Caco-2 (cell line): Measurements from ENCODE around the gene ZNF414. TPM values are rescaled to one million over a fixed set of nuclear protein-coding genes. Genes with fewer than 3 reads are reported as not detected.

Source experiments
- BruUV-seq: library from RNA; stranded (reverse); fragments of 400-500 nt; replicated peaks from 2 replicates; lab custom pipeline; 2021; lab: Mats Ljungman, UMichigan
- CTCF ChIA-PET: fragments of 300-600 bp; sonication (Branson Sonifier 250); formaldehyde crosslinking; loops from one replicate; lab custom pipeline; 2022; ENCODE audit warnings: antibody characterized with exemption; lab: Charles Lee
- POLR2A ChIA-PET: fragments of 300-600 bp; sonication (Branson Sonifier 250); formaldehyde crosslinking; loops from one replicate; lab custom pipeline; 2022; ENCODE audit warnings: antibody characterized with exemption; lab: Charles Lee
- DNase-seq, 2 experiments: peaks; one replicate each; pipeline versions ENCODE4 v3.0.0 to v3.0.0-alpha.2; 2020 to 2022
- H3K27me3 ChIP-seq: replicated peaks from 2 replicates; pipeline ENCODE4 v1.6.0; 2011; ENCODE audit warnings: low read length; ENCODE audit not compliant: control insufficient read depth, insufficient read depth
- H3K36me3 ChIP-seq: 2 replicates; pipeline ENCODE4 v1.5.1; 2011; ENCODE audit warnings: low read length; ENCODE audit not compliant: control insufficient read depth, insufficient read depth
- H3K4me1 ChIP-seq: fragments of 250-450 bp; sonication (Bioruptor Pico); 2 replicates; pipeline ENCODE4 v1.5.1; 2020; ENCODE audit warnings: mild to moderate bottlenecking
- H3K4me3 ChIP-seq: 2 replicates; pipeline ENCODE4 v1.5.1; 2011; ENCODE audit warnings: low read depth, mild to moderate bottlenecking, control low read depth, low read length
- H3K9me3 ChIP-seq: fragments of 250-450 bp; sonication (Bioruptor Pico); 2 replicates; pipeline ENCODE4 v1.5.1; 2020; ENCODE audit warnings: mild to moderate bottlenecking, moderate library complexity
- H3K27ac Mint-ChIP-seq: one replicate; pipeline ENCODE4 v1.8.0; 2022; ENCODE audit warnings: mixed read lengths; ENCODE audit not compliant: unreplicated experiment
- H3K27me3 Mint-ChIP-seq: one replicate; pipeline ENCODE4 v1.8.0; 2022; ENCODE audit warnings: mixed read lengths; ENCODE audit not compliant: insufficient read depth, unreplicated experiment
- H3K36me3 Mint-ChIP-seq: one replicate; pipeline ENCODE4 v1.8.0; 2022; ENCODE audit warnings: mild to moderate bottlenecking, mixed read lengths; ENCODE audit not compliant: insufficient read depth, unreplicated experiment
- H3K4me1 Mint-ChIP-seq: one replicate; pipeline ENCODE4 v1.8.0; 2022; ENCODE audit warnings: low read depth, mixed read lengths; ENCODE audit not compliant: unreplicated experiment
- H3K4me3 Mint-ChIP-seq: one replicate; pipeline ENCODE4 v1.8.0; 2022; ENCODE audit warnings: mild to moderate bottlenecking, moderate library complexity, mixed read lengths; ENCODE audit not compliant: unreplicated experiment
- H3K9me3 Mint-ChIP-seq: one replicate; pipeline ENCODE4 v1.8.0; 2022; ENCODE audit warnings: mixed read lengths; ENCODE audit not compliant: unreplicated experiment
- intact Hi-C: fragments of 100-400 bp; cut with micrococcal nuclease; formaldehyde crosslinking; loops from one replicate; pipeline ENCODE4 v1.10.0; 2022; ENCODE audit not compliant: unreplicated experiment
- total RNA-seq: library from RNA; stranded (reverse); gene quantifications from 2 replicates; pipeline ENCODE4 v1.2.3, GENCODE V29; 2022
- TF ChIP-seq, protein P1 (sequence below), 2 experiments: fragments of 200-600 bp in 1 of 2; IDR thresholded peaks; 1 replicate in 1 of 2; 2 replicates in 1 of 2; pipeline versions ENCODE4 v1.5.1 to v1.8.0; 2011 to 2022; ENCODE audit warnings: antibody characterized with exemption in 1 of 2, control low read depth in 1 of 2, inconsistent platforms in 1 of 2, low read depth in 1 of 2, low read length in 1 of 2, mild to moderate bottlenecking in 1 of 2, moderate library complexity in 1 of 2; ENCODE audit not compliant: insufficient read depth in 1 of 2, severe bottlenecking in 1 of 2, unreplicated experiment in 1 of 2

The ZNF414 gene
- total RNA-seq, 1 experiment from 2014 or later, result 25.0 TPM

DNA sequence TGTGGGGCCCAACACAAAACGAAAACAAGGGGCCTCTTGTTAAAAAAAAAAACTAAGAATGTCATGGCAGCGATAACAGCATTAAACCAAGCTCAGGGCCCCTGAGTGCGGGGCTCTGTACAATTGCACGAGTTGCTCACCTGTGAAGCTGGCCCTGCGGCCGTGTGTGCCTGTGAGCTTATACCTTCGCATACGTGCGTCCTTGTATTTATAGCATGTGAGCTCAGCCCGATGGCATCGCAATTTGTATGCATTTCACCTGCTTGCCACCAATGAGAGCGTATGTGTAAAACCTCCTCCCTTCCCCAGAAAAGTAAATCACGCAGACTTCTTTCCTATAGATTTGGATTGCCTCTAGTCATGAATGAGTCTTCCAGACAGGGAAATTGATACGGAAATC lies 52.1 kb downstream of the ZNF414 start:
- ChIA-PET POLR2A (no interaction called here), CTCF (no interaction called here)
- no peaks in the 10 kb centered on the region for H3K9me3 Mint-ChIP-seq
- Histone ChIP-seq H3K27me3 (no peaks in the 10 kb centered on the region), H3K9me3 (no peaks in the 10 kb centered on the region), H3K4me3 (no peak overlapping the region), H3K36me3 (no peaks in the 10 kb centered on the region; the same call in 1 of the 2 replicates), H3K4me1 (peaks cover 54% of the 10 kb centered on the region)
- H3K27ac Mint-ChIP-seq, result no peak overlapping the region
- DNase-seq, result no peak
- peaks cover 42% of the 10 kb centered on the region for H3K4me1 Mint-ChIP-seq
- peaks cover 71% of the 10 kb centered on the region for H3K36me3 Mint-ChIP-seq
- intact Hi-C loops, result loop anchor here (5.0 kb wide), 1 partner anchor 50 kb away; the partner anchor contains the start of gene MARCHF2
- BruUV-seq, result no TSS peak
- TF ChIP-seq, protein P1, sequence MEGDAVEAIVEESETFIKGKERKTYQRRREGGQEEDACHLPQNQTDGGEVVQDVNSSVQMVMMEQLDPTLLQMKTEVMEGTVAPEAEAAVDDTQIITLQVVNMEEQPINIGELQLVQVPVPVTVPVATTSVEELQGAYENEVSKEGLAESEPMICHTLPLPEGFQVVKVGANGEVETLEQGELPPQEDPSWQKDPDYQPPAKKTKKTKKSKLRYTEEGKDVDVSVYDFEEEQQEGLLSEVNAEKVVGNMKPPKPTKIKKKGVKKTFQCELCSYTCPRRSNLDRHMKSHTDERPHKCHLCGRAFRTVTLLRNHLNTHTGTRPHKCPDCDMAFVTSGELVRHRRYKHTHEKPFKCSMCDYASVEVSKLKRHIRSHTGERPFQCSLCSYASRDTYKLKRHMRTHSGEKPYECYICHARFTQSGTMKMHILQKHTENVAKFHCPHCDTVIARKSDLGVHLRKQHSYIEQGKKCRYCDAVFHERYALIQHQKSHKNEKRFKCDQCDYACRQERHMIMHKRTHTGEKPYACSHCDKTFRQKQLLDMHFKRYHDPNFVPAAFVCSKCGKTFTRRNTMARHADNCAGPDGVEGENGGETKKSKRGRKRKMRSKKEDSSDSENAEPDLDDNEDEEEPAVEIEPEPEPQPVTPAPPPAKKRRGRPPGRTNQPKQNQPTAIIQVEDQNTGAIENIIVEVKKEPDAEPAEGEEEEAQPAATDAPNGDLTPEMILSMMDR (IDR thresholded peaks at IDR 0.05; ENCODE audit: insufficient read depth in 1 of 2, low read depth in 1 of 2, low read length in 1 of 2, severe bottlenecking in 1 of 2, unreplicated experiment in 1 of 2), result no peak
- no peaks in the 10 kb centered on the region for H3K27me3 Mint-ChIP-seq
- H3K4me3 Mint-ChIP-seq, result no peak overlapping the region

DNA sequence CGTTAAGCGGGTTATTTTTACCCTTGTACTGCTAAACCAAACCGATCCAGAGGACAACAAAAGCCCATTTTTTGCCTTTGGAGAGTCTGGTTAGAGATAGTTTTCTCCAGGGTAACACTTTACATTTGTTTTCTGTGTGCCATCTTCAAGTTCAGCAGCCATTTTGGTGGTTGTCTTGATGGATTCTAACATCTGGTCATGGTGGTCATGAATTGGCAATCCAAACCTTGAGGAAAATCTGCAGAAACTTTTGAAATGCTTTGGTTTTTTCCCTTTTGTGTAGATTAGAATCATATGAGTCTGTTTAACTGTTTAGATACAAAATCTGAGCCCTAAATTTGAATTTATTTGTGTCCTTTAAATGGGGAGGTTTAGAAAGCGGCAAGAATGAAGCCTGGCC lies 52.6 kb downstream of the ZNF414 start:
- DNase-seq, result no peak
- Mint-ChIP-seq H3K27me3 (no peaks in the 10 kb centered on the region), H3K9me3 (no peaks in the 10 kb centered on the region), H3K36me3 (peaks cover 71% of the 10 kb centered on the region), H3K4me1 (peaks cover 42% of the 10 kb centered on the region), H3K4me3 (no peak overlapping the region), H3K27ac (no peak overlapping the region)
- intact Hi-C loops, result loop anchor here (5.0 kb wide), 1 partner anchor 49 kb away; the partner anchor contains the start of gene MARCHF2
- CTCF ChIA-PET, result no interaction called here
- Histone ChIP-seq H3K9me3 (no peaks in the 10 kb centered on the region), H3K27me3 (no peaks in the 10 kb centered on the region), H3K36me3 (no peaks in the 10 kb centered on the region; the same call in 1 of the 2 replicates), H3K4me1 (peaks cover 54% of the 10 kb centered on the region), H3K4me3 (no peak overlapping the region)
- POLR2A ChIA-PET, result no interaction called here
- TF ChIP-seq, protein P1 (IDR thresholded peaks at IDR 0.05; ENCODE audit: insufficient read depth in 1 of 2, low read depth in 1 of 2, low read length in 1 of 2, severe bottlenecking in 1 of 2, unreplicated experiment in 1 of 2), result no peak
- no TSS peak for BruUV-seq

DNA sequence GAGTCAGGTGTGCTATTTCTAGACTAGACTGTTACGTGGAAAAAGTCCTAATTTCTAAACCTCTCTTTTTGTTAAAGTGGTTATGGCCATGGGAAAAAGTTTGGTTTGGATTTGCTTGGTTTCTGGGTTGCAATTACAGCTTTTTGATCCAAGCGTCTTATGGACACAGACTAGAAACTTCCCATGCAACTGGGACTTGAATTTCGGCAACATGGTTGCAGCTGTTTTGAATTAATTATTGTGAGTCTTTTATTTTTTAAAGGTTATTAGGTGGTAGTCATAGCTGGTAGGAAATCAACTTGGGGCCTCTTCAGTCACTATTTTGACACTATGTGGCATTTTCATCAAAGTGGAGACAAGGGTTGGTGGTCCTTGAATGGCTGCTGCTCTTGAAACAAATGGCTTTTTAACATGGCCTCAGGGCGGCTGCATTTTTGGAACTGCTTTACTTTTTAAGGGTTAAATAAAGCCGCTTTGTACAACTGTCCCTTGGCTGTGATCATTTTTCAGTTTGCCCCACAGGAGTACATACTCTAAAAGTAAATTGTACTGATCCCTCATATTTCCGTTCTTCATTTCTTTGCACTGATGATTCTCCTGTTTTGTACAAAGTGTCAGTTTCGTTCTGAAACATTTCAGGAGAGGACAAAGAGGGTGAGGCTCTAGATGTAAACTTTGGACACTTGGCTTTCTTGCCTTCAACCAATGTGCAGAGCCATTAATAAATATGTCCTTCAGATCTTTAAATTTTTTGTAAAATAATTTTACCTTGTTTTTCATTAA lies 53.3 kb downstream of the ZNF414 start:
- TF ChIP-seq, protein P1 (IDR thresholded peaks at IDR 0.05; ENCODE audit: insufficient read depth in 1 of 2, low read depth in 1 of 2, low read length in 1 of 2, severe bottlenecking in 1 of 2, unreplicated experiment in 1 of 2), result no peak
- Histone ChIP-seq H3K4me1 (peaks cover 54% of the 10 kb centered on the region), H3K4me3 (no peak overlapping the region), H3K27me3 (no peaks in the 10 kb centered on the region), H3K9me3 (no peaks in the 10 kb centered on the region), H3K36me3 (no peaks in the 10 kb centered on the region; the same call in 1 of the 2 replicates)
- ChIA-PET POLR2A (no interaction called here), CTCF (interaction anchor here (1.1 kb wide), 1 partner anchor 11 kb away, joined by 3 read pairs; no protein-coding TSS in a partner anchor)
- H3K27me3 Mint-ChIP-seq, result no peaks in the 10 kb centered on the region
- DNase-seq, result no peak
- H3K4me3 Mint-ChIP-seq, result peak overlapping the region; percentile 23
- peak overlapping the region; percentile 45 for H3K27ac Mint-ChIP-seq
- peaks cover 71% of the 10 kb centered on the region for H3K36me3 Mint-ChIP-seq
- no peaks in the 10 kb centered on the region for H3K9me3 Mint-ChIP-seq
- intact Hi-C loops, result loop anchor here (5.0 kb wide), 1 partner anchor 48 kb away; the partner anchor contains the start of gene MARCHF2
- no TSS peak for BruUV-seq
- peaks cover 42% of the 10 kb centered on the region for H3K4me1 Mint-ChIP-seq

Other genes starting within 250 kb of the ZNF414 start
- gene CD320, start 205.8 kb downstream of the ZNF414 start, total RNA-seq, result 81.0 and 87.7 TPM in 2 replicates
- gene NDUFA7, start 192.8 kb downstream of the ZNF414 start, total RNA-seq, result 43.7 and 50.2 TPM in 2 replicates
- 1,515 and 1,601 TPM in 2 replicates for gene RPS28, start 192.7 kb downstream of the ZNF414 start, total RNA-seq
- gene KANK3, start 170.9 kb downstream of the ZNF414 start, total RNA-seq, result 1.1 TPM in 2 replicates
- gene ANGPTL4, start 150.0 kb downstream of the ZNF414 start, total RNA-seq, result 0.63 and 1.2 TPM in 2 replicates
- gene RAB11B, start 123.8 kb downstream of the ZNF414 start, total RNA-seq, result 86.3 and 91.3 TPM in 2 replicates
- gene MARCHF2, start 100.9 kb downstream of the ZNF414 start, total RNA-seq, result 13.8 and 15.2 TPM in 2 replicates
- 271 and 286 TPM in 2 replicates for gene HNRNPM, start 69.2 kb downstream of the ZNF414 start, total RNA-seq
- 0.26 TPM in 1 of 2 replicates, not detected in the other for gene PRAM1, start 11.5 kb downstream of the ZNF414 start, total RNA-seq
- 0.23 and 0.25 TPM in 2 replicates for gene MYO1F, start 63.3 kb upstream of the ZNF414 start, total RNA-seq
- gene ADAMTS10, start 96.5 kb upstream of the ZNF414 start, total RNA-seq, result 0.44 and 0.77 TPM in 2 replicates
- not detected in 2 replicates for gene NFILZ, start 116.5 kb upstream of the ZNF414 start, total RNA-seq
- gene ACTL9, start 184.6 kb upstream of the ZNF414 start, total RNA-seq, result not detected in 2 replicates
- not detected in 2 replicates for gene OR2Z1, start 207.5 kb upstream of the ZNF414 start, total RNA-seq